HEK293 (cell line): ENCODE results near the gene HS3ST5.

ENCODE experiments used
- EGR2 ChIP-seq: fragments of 450-650 bp; formaldehyde crosslinking; IDR thresholded peaks from 2 replicates; pipeline ENCODE4 v1.5.1; 2016; ENCODE audit warnings: low read depth, missing biosample characterization, missing genetic modification characterization
- GLIS1 ChIP-seq: fragments of 450-650 bp; formaldehyde crosslinking; IDR thresholded peaks from 2 replicates; pipeline ENCODE4 v1.5.1; 2016; ENCODE audit warnings: missing biosample characterization, missing genetic modification characterization
- KLF1 ChIP-seq: fragments of 450-650 bp; formaldehyde crosslinking; IDR thresholded peaks from 2 replicates; pipeline ENCODE4 v1.5.1; 2016; ENCODE audit warnings: missing biosample characterization, missing genetic modification characterization
- PATZ1 ChIP-seq: fragments of 450-650 bp; formaldehyde crosslinking; IDR thresholded peaks from 2 replicates; pipeline ENCODE4 v1.5.1; 2016; ENCODE audit warnings: missing biosample characterization, missing genetic modification characterization
- PBX3 ChIP-seq: sonication (generic); formaldehyde crosslinking; IDR thresholded peaks from 2 replicates; pipeline ENCODE4 v1.8.1; 2022; ENCODE audit warnings: mild to moderate bottlenecking, moderate library complexity, missing genetic modification reagents
- TCF7L2 ChIP-seq: IDR thresholded peaks from 2 replicates; pipeline ENCODE4 v1.6.1; 2011; ENCODE audit warnings: low read depth, mild to moderate bottlenecking, inconsistent platforms, low read length, moderate library complexity, borderline replicate concordance
- TRIM28 ChIP-seq: IDR thresholded peaks from 2 replicates; pipeline ENCODE4 v1.6.1; 2011; ENCODE audit warnings: low read length, control low read depth, borderline replicate concordance
- ZBTB21 ChIP-seq: fragments of 450-650 bp; formaldehyde crosslinking; IDR thresholded peaks from 2 replicates; pipeline ENCODE4 v1.5.1; 2017; ENCODE audit warnings: missing biosample characterization, missing genetic modification characterization
- ZNF114 ChIP-seq: fragments of 450-650 bp; formaldehyde crosslinking; IDR thresholded peaks from 2 replicates; pipeline ENCODE4 v1.5.0; 2017; ENCODE audit warnings: missing biosample characterization, missing genetic modification characterization
- ZNF121 ChIP-seq: fragments of 450-650 bp; formaldehyde crosslinking; IDR thresholded peaks from 2 replicates; pipeline ENCODE4 v1.5.1; 2016; ENCODE audit warnings: missing biosample characterization, missing genetic modification characterization
- ZNF140 ChIP-seq: fragments of 450-650 bp; formaldehyde crosslinking; IDR thresholded peaks from 2 replicates; pipeline ENCODE4 v1.5.1; 2016; ENCODE audit warnings: missing biosample characterization, missing genetic modification characterization
- ZNF223 ChIP-seq: fragments of 450-650 bp; formaldehyde crosslinking; IDR thresholded peaks from 2 replicates; pipeline ENCODE4 v1.5.1; 2016; ENCODE audit warnings: missing biosample characterization, missing genetic modification characterization
- ZNF530 ChIP-seq: fragments of 450-650 bp; formaldehyde crosslinking; IDR thresholded peaks from 2 replicates; pipeline ENCODE4 v1.5.1; 2016; ENCODE audit warnings: low read depth, missing biosample characterization, missing genetic modification characterization
- ZNF549 ChIP-seq: fragments of 450-650 bp; IDR thresholded peaks from 2 replicates; pipeline ENCODE4 v1.5.1; 2018; ENCODE audit warnings: missing biosample characterization, missing genetic modification characterization, mild to moderate bottlenecking, inconsistent platforms, moderate library complexity
- ZNF558 ChIP-seq: fragments of 450-650 bp; formaldehyde crosslinking; IDR thresholded peaks from 2 replicates; pipeline ENCODE4 v1.5.1; 2016; ENCODE audit warnings: missing biosample characterization, missing genetic modification characterization
- ZNF585B ChIP-seq: fragments of 450-650 bp; formaldehyde crosslinking; IDR thresholded peaks from 2 replicates; pipeline ENCODE4 v1.5.1; 2016; ENCODE audit warnings: missing biosample characterization, missing genetic modification characterization
- ZNF645 ChIP-seq: fragments of 450-650 bp; formaldehyde crosslinking; IDR thresholded peaks from 2 replicates; pipeline ENCODE4; 2016; ENCODE audit warnings: missing biosample characterization, missing genetic modification characterization
- ZNF658 ChIP-seq: fragments of 450-650 bp; formaldehyde crosslinking; IDR thresholded peaks from 2 replicates; pipeline ENCODE4; 2016; ENCODE audit warnings: missing biosample characterization, missing genetic modification characterization
- ZNF76 ChIP-seq: fragments of 450-650 bp; formaldehyde crosslinking; IDR thresholded peaks from 2 replicates; pipeline ENCODE4; 2016; ENCODE audit warnings: low read depth, missing biosample characterization, missing genetic modification characterization, borderline replicate concordance
- ZNF791 ChIP-seq: fragments of 450-650 bp; formaldehyde crosslinking; IDR thresholded peaks from 2 replicates; pipeline ENCODE4 v1.5.1; 2016; ENCODE audit warnings: missing biosample characterization, missing genetic modification characterization
- ZXDB ChIP-seq: fragments of 450-650 bp; formaldehyde crosslinking; IDR thresholded peaks from 2 replicates; pipeline ENCODE4 v1.5.1; 2016; ENCODE audit warnings: missing biosample characterization, missing genetic modification characterization
- TF ChIP-seq, protein P1 (sequence below): fragments of 450-650 bp; formaldehyde crosslinking; IDR thresholded peaks from 2 replicates; pipeline ENCODE4 v1.5.1; 2016; ENCODE audit warnings: missing biosample characterization, missing genetic modification characterization
- TF ChIP-seq, protein P2 (sequence below): fragments of 450-650 bp; formaldehyde crosslinking; IDR thresholded peaks from 2 replicates; pipeline ENCODE4 v1.5.0; 2017; ENCODE audit warnings: missing biosample characterization, missing genetic modification characterization, borderline replicate concordance
- TF ChIP-seq, protein P3 (sequence below): fragments of 450-650 bp; formaldehyde crosslinking; IDR thresholded peaks from 2 replicates; pipeline ENCODE4 v1.5.1; 2017; ENCODE audit warnings: missing biosample characterization, missing genetic modification characterization
- TF ChIP-seq, protein P4 (sequence below): fragments of 450-650 bp; formaldehyde crosslinking; IDR thresholded peaks from 2 replicates; pipeline ENCODE4 v1.5.1; 2016; ENCODE audit warnings: missing biosample characterization, missing genetic modification characterization

The HS3ST5 gene

GRCh38 chr6:114342826-114343781 lies at the start of gene HS3ST5 (continued):
- peak; percentile 85 for TF ChIP-seq KLF1 (tag by site-specific recombination)
- no peak for TF ChIP-seq ZNF530 (tag by site-specific recombination)
- TF ChIP-seq, protein P1, sequence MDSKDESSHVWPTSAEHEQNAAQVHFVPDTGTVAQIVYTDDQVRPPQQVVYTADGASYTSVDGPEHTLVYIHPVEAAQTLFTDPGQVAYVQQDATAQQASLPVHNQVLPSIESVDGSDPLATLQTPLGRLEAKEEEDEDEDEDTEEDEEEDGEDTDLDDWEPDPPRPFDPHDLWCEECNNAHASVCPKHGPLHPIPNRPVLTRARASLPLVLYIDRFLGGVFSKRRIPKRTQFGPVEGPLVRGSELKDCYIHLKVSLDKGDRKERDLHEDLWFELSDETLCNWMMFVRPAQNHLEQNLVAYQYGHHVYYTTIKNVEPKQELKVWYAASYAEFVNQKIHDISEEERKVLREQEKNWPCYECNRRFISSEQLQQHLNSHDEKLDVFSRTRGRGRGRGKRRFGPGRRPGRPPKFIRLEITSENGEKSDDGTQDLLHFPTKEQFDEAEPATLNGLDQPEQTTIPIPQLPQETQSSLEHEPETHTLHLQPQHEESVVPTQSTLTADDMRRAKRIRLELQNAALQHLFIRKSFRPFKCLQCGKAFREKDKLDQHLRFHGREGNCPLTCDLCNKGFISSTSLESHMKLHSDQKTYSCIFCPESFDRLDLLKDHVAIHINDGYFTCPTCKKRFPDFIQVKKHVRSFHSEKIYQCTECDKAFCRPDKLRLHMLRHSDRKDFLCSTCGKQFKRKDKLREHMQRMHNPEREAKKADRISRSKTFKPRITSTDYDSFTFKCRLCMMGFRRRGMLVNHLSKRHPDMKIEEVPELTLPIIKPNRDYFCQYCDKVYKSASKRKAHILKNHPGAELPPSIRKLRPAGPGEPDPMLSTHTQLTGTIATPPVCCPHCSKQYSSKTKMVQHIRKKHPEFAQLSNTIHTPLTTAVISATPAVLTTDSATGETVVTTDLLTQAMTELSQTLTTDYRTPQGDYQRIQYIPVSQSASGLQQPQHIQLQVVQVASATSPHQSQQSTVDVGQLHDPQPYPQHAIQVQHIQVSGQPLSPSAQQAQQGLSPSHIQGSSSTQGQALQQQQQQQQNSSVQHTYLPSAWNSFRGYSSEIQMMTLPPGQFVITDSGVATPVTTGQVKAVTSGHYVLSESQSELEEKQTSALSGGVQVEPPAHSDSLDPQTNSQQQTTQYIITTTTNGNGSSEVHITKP (tag by site-specific recombination) = no peak
- TF ChIP-seq ZNF585B (tag by site-specific recombination) = no peak
- no peak for TF ChIP-seq ZNF140 (tag by site-specific recombination)
- no peak for TF ChIP-seq ZNF121
- TF ChIP-seq ZNF549 = no peak
- peak; percentile 45; the same call in 1 of the 2 replicates for TF ChIP-seq PBX3 (CRISPR knock-in tag)
- TF ChIP-seq, protein P2, sequence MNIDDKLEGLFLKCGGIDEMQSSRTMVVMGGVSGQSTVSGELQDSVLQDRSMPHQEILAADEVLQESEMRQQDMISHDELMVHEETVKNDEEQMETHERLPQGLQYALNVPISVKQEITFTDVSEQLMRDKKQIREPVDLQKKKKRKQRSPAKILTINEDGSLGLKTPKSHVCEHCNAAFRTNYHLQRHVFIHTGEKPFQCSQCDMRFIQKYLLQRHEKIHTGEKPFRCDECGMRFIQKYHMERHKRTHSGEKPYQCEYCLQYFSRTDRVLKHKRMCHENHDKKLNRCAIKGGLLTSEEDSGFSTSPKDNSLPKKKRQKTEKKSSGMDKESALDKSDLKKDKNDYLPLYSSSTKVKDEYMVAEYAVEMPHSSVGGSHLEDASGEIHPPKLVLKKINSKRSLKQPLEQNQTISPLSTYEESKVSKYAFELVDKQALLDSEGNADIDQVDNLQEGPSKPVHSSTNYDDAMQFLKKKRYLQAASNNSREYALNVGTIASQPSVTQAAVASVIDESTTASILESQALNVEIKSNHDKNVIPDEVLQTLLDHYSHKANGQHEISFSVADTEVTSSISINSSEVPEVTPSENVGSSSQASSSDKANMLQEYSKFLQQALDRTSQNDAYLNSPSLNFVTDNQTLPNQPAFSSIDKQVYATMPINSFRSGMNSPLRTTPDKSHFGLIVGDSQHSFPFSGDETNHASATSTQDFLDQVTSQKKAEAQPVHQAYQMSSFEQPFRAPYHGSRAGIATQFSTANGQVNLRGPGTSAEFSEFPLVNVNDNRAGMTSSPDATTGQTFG (tag by site-specific recombination) = no peak
- TF ChIP-seq EGR2 = peak; percentile 88
- no peak for TF ChIP-seq GLIS1
- no peak for TF ChIP-seq ZXDB (tag by site-specific recombination)
- no peak for TF ChIP-seq ZNF223 (tag by site-specific recombination)
- no peak for TF ChIP-seq TCF7L2
- TF ChIP-seq ZNF114 (tag by site-specific recombination) = no peak
- no peak for TF ChIP-seq TRIM28
- TF ChIP-seq, protein P3, sequence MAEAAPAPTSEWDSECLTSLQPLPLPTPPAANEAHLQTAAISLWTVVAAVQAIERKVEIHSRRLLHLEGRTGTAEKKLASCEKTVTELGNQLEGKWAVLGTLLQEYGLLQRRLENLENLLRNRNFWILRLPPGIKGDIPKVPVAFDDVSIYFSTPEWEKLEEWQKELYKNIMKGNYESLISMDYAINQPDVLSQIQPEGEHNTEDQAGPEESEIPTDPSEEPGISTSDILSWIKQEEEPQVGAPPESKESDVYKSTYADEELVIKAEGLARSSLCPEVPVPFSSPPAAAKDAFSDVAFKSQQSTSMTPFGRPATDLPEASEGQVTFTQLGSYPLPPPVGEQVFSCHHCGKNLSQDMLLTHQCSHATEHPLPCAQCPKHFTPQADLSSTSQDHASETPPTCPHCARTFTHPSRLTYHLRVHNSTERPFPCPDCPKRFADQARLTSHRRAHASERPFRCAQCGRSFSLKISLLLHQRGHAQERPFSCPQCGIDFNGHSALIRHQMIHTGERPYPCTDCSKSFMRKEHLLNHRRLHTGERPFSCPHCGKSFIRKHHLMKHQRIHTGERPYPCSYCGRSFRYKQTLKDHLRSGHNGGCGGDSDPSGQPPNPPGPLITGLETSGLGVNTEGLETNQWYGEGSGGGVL = peak; percentile 26; the same call in 1 of the 2 replicates
- TF ChIP-seq ZNF76 (tag by site-specific recombination) = 0 out of 2 replicates have a peak, but pooled peaks have one; percentile 28
- no peak for TF ChIP-seq ZBTB21
- TF ChIP-seq, protein P4, sequence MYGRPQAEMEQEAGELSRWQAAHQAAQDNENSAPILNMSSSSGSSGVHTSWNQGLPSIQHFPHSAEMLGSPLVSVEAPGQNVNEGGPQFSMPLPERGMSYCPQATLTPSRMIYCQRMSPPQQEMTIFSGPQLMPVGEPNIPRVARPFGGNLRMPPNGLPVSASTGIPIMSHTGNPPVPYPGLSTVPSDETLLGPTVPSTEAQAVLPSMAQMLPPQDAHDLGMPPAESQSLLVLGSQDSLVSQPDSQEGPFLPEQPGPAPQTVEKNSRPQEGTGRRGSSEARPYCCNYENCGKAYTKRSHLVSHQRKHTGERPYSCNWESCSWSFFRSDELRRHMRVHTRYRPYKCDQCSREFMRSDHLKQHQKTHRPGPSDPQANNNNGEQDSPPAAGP (tag by site-specific recombination) = peak; percentile 49
- TF ChIP-seq ZNF658 (tag by site-specific recombination) = no peak
- no peak for TF ChIP-seq ZNF791 (tag by site-specific recombination)
- no peak for TF ChIP-seq ZNF645 (tag by site-specific recombination)
- no peak for TF ChIP-seq ZNF558
- peak; percentile 58 for TF ChIP-seq PATZ1
